Chondrocyte (in vitro differentiated cells): ENCODE measurements around the gene TFPT. TPM values are rescaled to one million over a fixed set of nuclear protein-coding genes. Genes with fewer than 3 reads are reported as not detected.

ENCODE experiments used
- DNase-seq: peaks from one replicate; pipeline ENCODE4 v3.0.0; 2021; ENCODE audit warnings: mixed read lengths, low spot score
- H3K27ac Mint-ChIP-seq: one replicate; pipeline ENCODE4 v1.8.0; 2021; ENCODE audit warnings: mild to moderate bottlenecking, moderate library complexity, mixed read lengths; ENCODE audit not compliant: unreplicated experiment
- H3K27me3 Mint-ChIP-seq: 2 replicates; pipeline ENCODE4 v1.8.0; 2021; ENCODE audit warnings: low read depth, mixed read lengths
- H3K36me3 Mint-ChIP-seq: 2 replicates; pipeline ENCODE4 v1.8.0; 2021; ENCODE audit warnings: low read depth, mixed read lengths
- H3K4me1 Mint-ChIP-seq: 2 replicates; pipeline ENCODE4 v1.8.0; 2021; ENCODE audit warnings: low read depth, mild to moderate bottlenecking, mixed read lengths
- H3K4me3 Mint-ChIP-seq: one replicate; pipeline ENCODE4 v1.8.0; 2021; ENCODE audit warnings: mild to moderate bottlenecking, moderate library complexity, mixed read lengths; ENCODE audit not compliant: unreplicated experiment
- H3K9me3 Mint-ChIP-seq: 2 replicates; pipeline ENCODE4 v1.8.0; 2021; ENCODE audit warnings: low read depth, mixed read lengths
- total RNA-seq: library from RNA; stranded (reverse); gene quantifications from 3 replicates; pipeline ENCODE4 v1.2.1, GENCODE V29; 2021
- TF ChIP-seq, protein P1 (sequence below): fragments of 200-600 bp; sonication (generic); IDR thresholded peaks from 2 replicates; pipeline ENCODE4 v1.5.0; 2021; ENCODE audit warnings: antibody characterized with exemption, mild to moderate bottlenecking, moderate library complexity

The TFPT gene
- total RNA-seq, 1 donor from 2014 or later, result 28.5 TPM

DNA sequence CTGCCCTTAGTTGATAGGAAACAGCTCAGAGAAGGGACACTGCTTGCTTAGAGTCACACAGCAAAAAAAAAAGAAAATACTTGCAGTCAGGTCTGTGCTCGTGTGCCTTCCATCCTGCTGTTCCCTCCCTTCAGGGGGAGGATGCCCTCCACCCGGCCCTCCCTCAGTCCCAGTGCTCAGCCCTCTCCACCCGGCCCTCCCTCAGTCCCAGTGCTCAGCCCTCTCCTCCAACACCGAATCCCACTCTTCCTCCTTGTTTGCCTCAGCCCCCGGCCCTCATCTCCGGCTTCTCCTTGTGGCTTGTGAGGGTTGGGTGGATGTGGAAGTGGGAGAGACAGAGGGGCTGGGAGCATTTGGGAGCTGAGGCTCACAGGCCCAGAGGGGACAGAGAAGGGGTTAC, 5.8 kb downstream of the TFPT start:
- Mint-ChIP-seq H3K9me3 (no peaks in the 10 kb centered on the region), H3K4me3 (no peak overlapping the region), H3K36me3 (peaks cover 19% of the 10 kb centered on the region), H3K27me3 (no peaks in the 10 kb centered on the region), H3K4me1 (peaks cover 13% of the 10 kb centered on the region), H3K27ac (no peak overlapping the region)
- DNase-seq, result no peak
- TF ChIP-seq, protein P1, sequence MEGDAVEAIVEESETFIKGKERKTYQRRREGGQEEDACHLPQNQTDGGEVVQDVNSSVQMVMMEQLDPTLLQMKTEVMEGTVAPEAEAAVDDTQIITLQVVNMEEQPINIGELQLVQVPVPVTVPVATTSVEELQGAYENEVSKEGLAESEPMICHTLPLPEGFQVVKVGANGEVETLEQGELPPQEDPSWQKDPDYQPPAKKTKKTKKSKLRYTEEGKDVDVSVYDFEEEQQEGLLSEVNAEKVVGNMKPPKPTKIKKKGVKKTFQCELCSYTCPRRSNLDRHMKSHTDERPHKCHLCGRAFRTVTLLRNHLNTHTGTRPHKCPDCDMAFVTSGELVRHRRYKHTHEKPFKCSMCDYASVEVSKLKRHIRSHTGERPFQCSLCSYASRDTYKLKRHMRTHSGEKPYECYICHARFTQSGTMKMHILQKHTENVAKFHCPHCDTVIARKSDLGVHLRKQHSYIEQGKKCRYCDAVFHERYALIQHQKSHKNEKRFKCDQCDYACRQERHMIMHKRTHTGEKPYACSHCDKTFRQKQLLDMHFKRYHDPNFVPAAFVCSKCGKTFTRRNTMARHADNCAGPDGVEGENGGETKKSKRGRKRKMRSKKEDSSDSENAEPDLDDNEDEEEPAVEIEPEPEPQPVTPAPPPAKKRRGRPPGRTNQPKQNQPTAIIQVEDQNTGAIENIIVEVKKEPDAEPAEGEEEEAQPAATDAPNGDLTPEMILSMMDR, result no peak

DNA sequence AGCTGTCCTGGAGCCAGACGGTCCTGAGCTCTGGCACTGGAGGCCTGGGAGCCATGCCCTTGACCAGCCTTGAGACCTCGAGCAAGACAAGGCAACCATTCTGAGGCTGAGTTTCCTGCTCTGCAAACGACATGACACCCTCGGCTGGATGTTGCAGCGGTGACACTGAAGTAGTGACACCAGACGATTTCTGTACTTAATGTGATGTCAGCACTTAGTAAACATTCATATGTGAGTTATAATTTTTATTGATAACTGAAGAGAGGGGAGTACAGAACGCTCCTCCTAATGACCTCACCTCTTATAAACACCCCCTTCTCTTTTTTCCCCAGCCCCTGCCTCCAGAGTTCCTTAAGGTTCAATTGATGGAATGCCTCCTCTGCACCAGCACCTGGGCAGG, 7.0 kb downstream of the TFPT start:
- H3K36me3 Mint-ChIP-seq, result peaks cover 19% of the 10 kb centered on the region
- H3K27ac Mint-ChIP-seq, result no peak overlapping the region
- H3K9me3 Mint-ChIP-seq, result no peaks in the 10 kb centered on the region
- no peak for DNase-seq
- TF ChIP-seq, protein P1, result no peak
- no peaks in the 10 kb centered on the region for H3K27me3 Mint-ChIP-seq
- H3K4me1 Mint-ChIP-seq, result peaks cover 3% of the 10 kb centered on the region
- H3K4me3 Mint-ChIP-seq, result no peak overlapping the region

DNA sequence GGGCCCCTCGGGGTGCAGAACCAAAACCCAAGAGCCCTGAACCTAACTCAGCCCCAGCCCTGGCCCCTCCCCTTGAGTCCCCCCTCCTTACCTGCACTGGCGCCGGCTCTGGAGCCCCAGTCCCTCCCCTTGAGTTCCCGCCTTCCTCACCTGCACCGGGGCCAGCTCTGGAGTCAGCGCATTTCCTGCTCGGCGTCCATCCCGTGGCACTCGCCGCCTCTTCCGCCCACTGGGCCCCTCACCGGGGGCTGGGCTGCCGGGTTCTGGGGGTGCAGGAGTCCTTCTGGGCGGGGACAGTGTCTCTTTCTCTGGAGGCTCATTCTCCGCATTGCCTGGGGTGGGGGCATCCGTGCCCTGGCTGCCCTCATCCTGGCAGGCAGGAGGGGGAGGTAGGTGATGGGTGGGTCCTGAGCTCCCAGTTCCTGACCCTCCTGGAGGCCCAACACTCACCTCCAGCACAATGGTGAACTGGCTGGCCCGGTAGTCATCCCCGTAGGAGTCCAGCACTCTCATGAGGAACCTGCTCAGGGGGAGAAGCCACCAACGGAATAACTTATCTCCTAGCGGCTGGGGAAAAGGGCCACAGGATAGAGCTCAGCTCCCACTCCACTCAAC, 7.5 kb downstream of the TFPT start:
- DNase-seq, result peak; percentile 62
- Mint-ChIP-seq H3K4me3 (no peak overlapping the region), H3K27ac (no peak overlapping the region), H3K27me3 (no peaks in the 10 kb centered on the region), H3K4me1 (peaks cover 5% of the 10 kb centered on the region), H3K9me3 (no peaks in the 10 kb centered on the region), H3K36me3 (peaks cover 19% of the 10 kb centered on the region)
- TF ChIP-seq, protein P1, result no peak

DNA sequence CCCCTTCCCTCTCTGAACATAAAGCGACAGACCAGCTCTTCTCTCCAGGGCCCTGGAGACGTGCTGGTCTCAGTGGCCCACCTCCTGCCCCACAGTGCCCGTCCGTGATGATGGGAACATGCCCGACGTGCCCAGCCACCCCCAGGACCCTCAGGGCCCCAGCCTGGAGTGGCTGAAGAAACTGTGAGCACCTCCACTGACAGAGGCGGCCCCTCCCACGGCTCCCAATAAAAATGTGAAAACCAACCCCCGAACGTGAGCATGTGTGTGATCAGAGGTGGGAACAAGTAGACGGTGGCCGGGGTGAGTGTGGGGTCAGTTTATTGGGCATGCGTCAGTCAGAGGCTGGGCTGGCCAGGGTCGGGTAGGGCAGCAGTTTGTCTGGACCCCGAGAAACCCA, 8.7 kb downstream of the TFPT start:
- Mint-ChIP-seq H3K4me1 (peaks cover 11% of the 10 kb centered on the region), H3K9me3 (no peaks in the 10 kb centered on the region), H3K27ac (no peak overlapping the region), H3K27me3 (no peaks in the 10 kb centered on the region), H3K4me3 (no peak overlapping the region), H3K36me3 (peaks cover 19% of the 10 kb centered on the region)
- TF ChIP-seq, protein P1, result no peak
- peak; percentile 70 for DNase-seq

DNA sequence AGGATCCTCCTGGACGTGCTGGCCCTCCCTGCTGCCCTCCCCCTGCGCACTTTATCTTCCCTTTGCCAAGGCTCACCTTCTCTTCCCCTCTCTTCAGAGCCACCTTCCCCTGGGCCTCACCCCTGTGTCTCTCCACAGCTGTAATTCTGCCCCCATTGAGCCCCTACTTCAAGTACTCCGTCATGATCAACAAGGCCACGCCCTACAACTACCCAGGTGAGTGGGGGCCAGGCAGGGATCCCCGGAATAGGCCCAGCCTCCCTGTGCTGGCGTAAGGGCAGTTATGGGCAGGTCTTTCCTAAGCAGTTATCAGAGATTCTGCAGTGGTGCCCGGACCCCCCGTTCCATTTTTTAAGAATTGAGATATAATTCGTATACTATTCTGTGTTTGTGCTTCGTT, 9.7 kb downstream of the TFPT start:
- no peak overlapping the region for H3K4me3 Mint-ChIP-seq

More for the DNA sequence above, 9.7 kb downstream of the TFPT start:
- no peak overlapping the region for H3K27ac Mint-ChIP-seq
- TF ChIP-seq, protein P1, result no peak
- no peaks in the 10 kb centered on the region for H3K9me3 Mint-ChIP-seq
- DNase-seq, result peak; percentile 59
- peaks cover 11% of the 10 kb centered on the region for H3K4me1 Mint-ChIP-seq
- no peaks in the 10 kb centered on the region for H3K27me3 Mint-ChIP-seq
- peaks cover 17% of the 10 kb centered on the region for H3K36me3 Mint-ChIP-seq
